Osteocyte (in vitro differentiated cells): ENCODE results near the gene MYO16. TPM values are rescaled to one million over a fixed set of nuclear protein-coding genes. Genes with fewer than 3 reads are reported as not detected.
A peak's percentile ranks its signal among the peaks of the same experiment; 100 is the strongest.

Experiments
- DNase-seq: peaks from one replicate; pipeline ENCODE4 v3.0.0; 2021; ENCODE audit warnings: mixed read lengths; ENCODE audit not compliant: unreplicated experiment; ENCODE audit errors: extremely low spot score
- H3K27ac Mint-ChIP-seq: one replicate; pipeline ENCODE4 v1.8.0; 2021; ENCODE audit warnings: mild to moderate bottlenecking, mixed read lengths; ENCODE audit not compliant: unreplicated experiment
- H3K27me3 Mint-ChIP-seq: one replicate; pipeline ENCODE4 v1.8.0; 2021; ENCODE audit warnings: mixed read lengths; ENCODE audit not compliant: unreplicated experiment
- H3K36me3 Mint-ChIP-seq: one replicate; pipeline ENCODE4 v1.8.0; 2021; ENCODE audit warnings: mixed read lengths; ENCODE audit not compliant: unreplicated experiment
- H3K4me1 Mint-ChIP-seq: one replicate; pipeline ENCODE4 v1.8.0; 2021; ENCODE audit warnings: mixed read lengths; ENCODE audit not compliant: unreplicated experiment
- H3K4me3 Mint-ChIP-seq: one replicate; pipeline ENCODE4 v1.8.0; 2021; ENCODE audit warnings: mild to moderate bottlenecking, moderate library complexity, mixed read lengths; ENCODE audit not compliant: unreplicated experiment
- H3K9me3 Mint-ChIP-seq: one replicate; pipeline ENCODE4 v1.8.0; 2021; ENCODE audit warnings: mixed read lengths; ENCODE audit not compliant: unreplicated experiment
- CTCF ChIP-seq: fragments of 200-600 bp; sonication (generic); IDR thresholded peaks from 2 replicates; pipeline ENCODE4 v1.5.0; 2021; ENCODE audit warnings: antibody characterized with exemption, mild to moderate bottlenecking, moderate library complexity
- total RNA-seq: library from RNA; stranded (reverse); gene quantifications from 2 replicates; pipeline ENCODE4 v1.2.1, GENCODE V29; 2021

The MYO16 gene
- total RNA-seq, 1 donor from 2014 or later: 0.13 TPM

GRCh38 chr13:109175666-109176065 lies 546.3 kb downstream of the MYO16 start:
- Mint-ChIP-seq H3K27ac (no peak overlapping the region), H3K36me3 (no peaks in the 10 kb centered on the region), H3K9me3 (no peaks in the 10 kb centered on the region), H3K4me3 (no peak overlapping the region), H3K4me1 (peaks cover 3% of the 10 kb centered on the region), H3K27me3 (no peaks in the 10 kb centered on the region)
- TF ChIP-seq CTCF: no peak
- no peak for DNase-seq

- no peak for TF ChIP-seq CTCF
- Mint-ChIP-seq H3K4me1 (peaks cover 28% of the 10 kb centered on the region), H3K27me3 (no peaks in the 10 kb centered on the region), H3K27ac (peak overlapping the region; percentile 86), H3K4me3 (no peak overlapping the region), H3K9me3 (no peaks in the 10 kb centered on the region), H3K36me3 (no peaks in the 10 kb centered on the region)
- no peak for DNase-seq
These were observed 551.6 kb downstream of the MYO16 start for GRCh38 chr13:109180905-109181425.

GRCh38 chr13:109182777-109183465 lies 553.5 kb downstream of the MYO16 start:
- DNase-seq: no peak
- peak; percentile 8 for TF ChIP-seq CTCF
- Mint-ChIP-seq H3K27ac (peak overlapping the region; percentile 84), H3K4me3 (no peak overlapping the region), H3K36me3 (no peaks in the 10 kb centered on the region), H3K4me1 (peaks cover 38% of the 10 kb centered on the region), H3K27me3 (no peaks in the 10 kb centered on the region), H3K9me3 (no peaks in the 10 kb centered on the region)

GRCh38 chr13:109191413-109191812 lies 562.0 kb downstream of the MYO16 start:
- no peak overlapping the region for H3K27ac Mint-ChIP-seq
- H3K4me1 Mint-ChIP-seq: peaks cover 29% of the 10 kb centered on the region
- H3K36me3 Mint-ChIP-seq: no peaks in the 10 kb centered on the region
- H3K4me3 Mint-ChIP-seq: no peak overlapping the region
- H3K9me3 Mint-ChIP-seq: peaks cover 4% of the 10 kb centered on the region
- TF ChIP-seq CTCF: no peak
- no peaks in the 10 kb centered on the region for H3K27me3 Mint-ChIP-seq
- DNase-seq: no peak

GRCh38 chr13:109192306-109192705 lies 562.9 kb downstream of the MYO16 start:
- H3K27me3 Mint-ChIP-seq: no peaks in the 10 kb centered on the region
- no peaks in the 10 kb centered on the region for H3K36me3 Mint-ChIP-seq
- H3K9me3 Mint-ChIP-seq: peaks cover 4% of the 10 kb centered on the region
- H3K4me3 Mint-ChIP-seq: no peak overlapping the region
- H3K4me1 Mint-ChIP-seq: peaks cover 27% of the 10 kb centered on the region
- no peak for TF ChIP-seq CTCF
- no peak for DNase-seq
- no peak overlapping the region for H3K27ac Mint-ChIP-seq
